WERI-Rb-1 (cell line): ENCODE data around the gene VWDE.

Source experiments
- DNase-seq: peaks from one replicate; pipeline ENCODE4 v3.0.0-alpha.2; 2020
- H3K27ac ChIP-seq: fragments of 250-450 bp; sonication (Bioruptor Pico); 2 replicates; pipeline ENCODE4 v1.5.1; 2020; ENCODE audit warnings: mild to moderate bottlenecking, moderate library complexity
- H3K27me3 ChIP-seq: fragments of 250-450 bp; sonication (Bioruptor Pico); 2 replicates; pipeline ENCODE4 v1.5.1; 2021; ENCODE audit warnings: mild to moderate bottlenecking, low read depth, moderate library complexity; ENCODE audit not compliant: insufficient read depth, severe bottlenecking
- H3K36me3 ChIP-seq: fragments of 250-450 bp; sonication (Bioruptor Pico); 2 replicates; pipeline ENCODE4 v1.5.1; 2020; ENCODE audit warnings: mild to moderate bottlenecking, moderate library complexity
- H3K4me3 ChIP-seq: 2 replicates; pipeline ENCODE4 v1.5.1; 2011; ENCODE audit warnings: low read depth, mild to moderate bottlenecking, control low read depth, low read length
- H3K9me3 ChIP-seq: fragments of 250-450 bp; sonication (Bioruptor Pico); 2 replicates; pipeline ENCODE4 v1.5.1; 2021; ENCODE audit warnings: mild to moderate bottlenecking, moderate library complexity; ENCODE audit not compliant: severe bottlenecking
- TF ChIP-seq, protein P1 (sequence below): IDR thresholded peaks from 2 replicates; pipeline ENCODE4 v1.5.1; 2011; ENCODE audit warnings: low read depth, mild to moderate bottlenecking, control low read depth, inconsistent platforms, low read length

The VWDE gene

DNA sequence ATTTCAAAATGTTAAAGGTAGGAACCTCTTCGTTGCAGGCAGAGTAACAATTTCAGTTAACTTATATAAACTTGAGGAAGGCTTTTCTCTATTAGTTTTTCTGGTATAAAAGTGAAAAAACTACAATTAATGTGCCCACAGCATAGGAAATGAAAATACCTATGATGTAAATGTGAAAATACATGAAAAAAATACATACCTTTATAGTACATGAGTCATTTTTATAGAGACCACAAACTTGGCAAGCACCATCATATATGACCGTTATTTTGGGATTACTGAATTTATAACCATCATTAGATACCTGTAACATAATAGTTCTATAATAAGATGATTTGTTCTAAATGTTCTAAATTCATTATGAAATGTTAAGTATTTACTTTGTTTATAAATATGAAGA, 42.7 kb downstream of the VWDE start:
- no peak overlapping the region for H3K4me3 ChIP-seq
- TF ChIP-seq, protein P1, sequence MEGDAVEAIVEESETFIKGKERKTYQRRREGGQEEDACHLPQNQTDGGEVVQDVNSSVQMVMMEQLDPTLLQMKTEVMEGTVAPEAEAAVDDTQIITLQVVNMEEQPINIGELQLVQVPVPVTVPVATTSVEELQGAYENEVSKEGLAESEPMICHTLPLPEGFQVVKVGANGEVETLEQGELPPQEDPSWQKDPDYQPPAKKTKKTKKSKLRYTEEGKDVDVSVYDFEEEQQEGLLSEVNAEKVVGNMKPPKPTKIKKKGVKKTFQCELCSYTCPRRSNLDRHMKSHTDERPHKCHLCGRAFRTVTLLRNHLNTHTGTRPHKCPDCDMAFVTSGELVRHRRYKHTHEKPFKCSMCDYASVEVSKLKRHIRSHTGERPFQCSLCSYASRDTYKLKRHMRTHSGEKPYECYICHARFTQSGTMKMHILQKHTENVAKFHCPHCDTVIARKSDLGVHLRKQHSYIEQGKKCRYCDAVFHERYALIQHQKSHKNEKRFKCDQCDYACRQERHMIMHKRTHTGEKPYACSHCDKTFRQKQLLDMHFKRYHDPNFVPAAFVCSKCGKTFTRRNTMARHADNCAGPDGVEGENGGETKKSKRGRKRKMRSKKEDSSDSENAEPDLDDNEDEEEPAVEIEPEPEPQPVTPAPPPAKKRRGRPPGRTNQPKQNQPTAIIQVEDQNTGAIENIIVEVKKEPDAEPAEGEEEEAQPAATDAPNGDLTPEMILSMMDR: no peak
- no peak overlapping the region for H3K27ac ChIP-seq
- no peaks in the 10 kb centered on the region for H3K36me3 ChIP-seq
- no peak for DNase-seq
- H3K27me3 ChIP-seq: no peaks in the 10 kb centered on the region
- no peaks in the 10 kb centered on the region for H3K9me3 ChIP-seq

DNA sequence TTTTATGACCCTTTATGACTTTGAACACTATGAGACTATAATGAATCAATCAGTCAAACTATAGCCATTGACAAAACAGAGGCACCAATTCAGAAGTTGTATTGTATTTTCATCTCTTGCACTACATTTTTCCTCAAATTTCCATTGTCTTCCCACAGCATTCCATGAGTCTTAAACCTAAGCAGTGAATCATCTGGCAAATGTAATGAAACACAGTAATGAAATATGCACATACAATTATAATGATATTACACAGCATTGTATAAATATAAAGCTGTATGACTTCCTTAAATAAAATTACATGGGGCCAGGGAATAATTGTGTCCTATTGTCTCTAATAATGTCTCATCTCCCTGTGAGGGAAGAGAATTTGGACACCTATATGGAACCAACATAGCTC, 45.0 kb downstream of the VWDE start:
- TF ChIP-seq, protein P1: no peak
- Histone ChIP-seq H3K27me3 (no peaks in the 10 kb centered on the region), H3K4me3 (no peak overlapping the region), H3K9me3 (no peaks in the 10 kb centered on the region), H3K27ac (no peak overlapping the region), H3K36me3 (no peaks in the 10 kb centered on the region)
- DNase-seq: no peak

DNA sequence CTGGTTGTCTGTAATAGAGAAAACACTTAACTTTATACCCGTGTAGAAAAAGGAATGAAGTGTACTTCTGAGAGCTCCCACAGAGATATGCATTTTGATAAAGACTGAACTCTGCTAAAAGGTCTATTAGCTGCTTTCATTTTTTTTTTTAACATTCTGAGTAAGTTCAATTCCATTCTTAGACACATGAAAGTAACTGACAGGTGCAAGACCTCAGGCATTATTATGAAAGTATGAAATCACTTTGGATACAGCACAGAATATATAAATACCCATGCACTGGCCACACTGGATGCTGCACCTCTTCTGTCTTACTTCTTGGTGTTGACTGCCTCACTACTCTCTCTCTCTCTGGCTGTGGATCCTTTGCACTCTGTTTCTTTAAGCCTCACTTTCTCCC, 46.2 kb downstream of the VWDE start:
- H3K27me3 ChIP-seq: no peaks in the 10 kb centered on the region
- no peaks in the 10 kb centered on the region for H3K36me3 ChIP-seq
- TF ChIP-seq, protein P1: no peak
- no peak overlapping the region for H3K27ac ChIP-seq
- no peaks in the 10 kb centered on the region for H3K9me3 ChIP-seq
- no peak overlapping the region for H3K4me3 ChIP-seq
- no peak for DNase-seq

DNA sequence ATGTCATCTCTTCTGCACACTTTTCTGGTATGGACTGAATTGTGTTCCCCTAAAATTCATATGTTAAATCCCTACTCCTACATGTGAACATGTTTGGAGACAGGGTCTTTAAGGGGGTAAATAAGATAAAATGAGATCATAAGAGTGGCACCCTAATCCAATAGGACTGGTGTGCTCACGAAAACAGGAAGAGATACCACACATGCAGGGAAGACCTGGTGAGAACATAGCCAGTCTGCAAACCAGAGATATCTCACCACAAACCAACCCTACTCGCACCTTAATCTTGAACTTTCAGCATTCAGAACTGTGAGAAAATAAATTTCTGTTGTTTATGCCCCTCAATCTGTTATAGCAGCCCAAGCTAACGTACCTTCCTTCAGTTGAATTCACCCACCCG, 51.8 kb downstream of the VWDE start:
- Histone ChIP-seq H3K4me3 (no peak overlapping the region), H3K36me3 (no peaks in the 10 kb centered on the region), H3K27ac (no peak overlapping the region), H3K27me3 (no peaks in the 10 kb centered on the region), H3K9me3 (no peaks in the 10 kb centered on the region)
- TF ChIP-seq, protein P1: no peak
- no peak for DNase-seq

DNA sequence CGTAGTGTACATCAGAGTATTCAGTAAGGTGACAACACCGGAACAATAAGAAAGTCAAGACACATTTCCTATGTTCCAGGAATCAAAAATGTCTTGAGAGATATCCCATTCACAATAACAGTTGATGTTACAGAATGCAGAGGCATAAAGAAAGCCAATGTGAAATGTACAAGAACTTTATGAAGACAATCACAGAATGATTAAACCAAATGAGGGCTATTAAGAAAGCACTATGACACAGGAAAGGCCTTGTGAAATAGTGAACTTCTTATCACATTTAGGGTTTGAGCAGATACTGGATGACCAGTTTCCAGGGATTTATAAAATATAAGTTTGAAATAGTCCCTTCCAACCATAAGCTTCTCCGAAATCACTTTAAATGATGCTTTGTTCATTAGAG, 52.7 kb downstream of the VWDE start:
- Histone ChIP-seq H3K27me3 (no peaks in the 10 kb centered on the region), H3K36me3 (no peaks in the 10 kb centered on the region), H3K27ac (no peak overlapping the region), H3K4me3 (no peak overlapping the region), H3K9me3 (no peaks in the 10 kb centered on the region)
- TF ChIP-seq, protein P1: no peak
- no peak for DNase-seq

DNA sequence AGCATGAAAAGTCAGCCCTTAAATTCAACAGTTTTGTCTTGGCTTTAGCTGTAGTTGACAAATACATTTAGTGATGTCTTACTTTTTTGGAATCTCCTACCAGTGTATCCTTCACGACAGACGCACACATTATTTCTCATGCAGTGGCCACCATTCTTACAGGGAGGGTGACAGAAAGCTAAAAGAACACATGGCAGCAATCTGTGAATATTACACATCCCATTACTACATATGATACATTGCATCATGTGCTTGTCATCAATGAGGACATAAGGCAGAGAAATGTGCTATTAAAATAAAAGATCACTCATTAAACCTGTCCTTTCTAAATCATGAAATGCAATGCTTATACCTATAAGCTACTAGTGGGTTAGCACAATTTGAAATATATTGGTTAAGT, 66.6 kb downstream of the VWDE start:
- no peak overlapping the region for H3K27ac ChIP-seq
- H3K9me3 ChIP-seq: no peaks in the 10 kb centered on the region
- no peaks in the 10 kb centered on the region for H3K27me3 ChIP-seq
- H3K4me3 ChIP-seq: no peak overlapping the region
- TF ChIP-seq, protein P1: no peak
- no peak for DNase-seq
- no peaks in the 10 kb centered on the region for H3K36me3 ChIP-seq
